WTC11 (cell line): ENCODE data around the gene AKAP13. TPM values are rescaled to one million over a fixed set of nuclear protein-coding genes. Genes with fewer than 3 reads are reported as not detected.

Source experiments
- ATAC-seq: fragments of 200-7000 bp; cut with Tn5 transposase; 2 replicates; pipeline ENCODE4 v1.10.0; 2021; ENCODE audit warnings: mild to moderate bottlenecking, moderate library complexity
- CTCF ChIA-PET: fragments of 300-600 bp; sonication (Branson Sonifier 250); formaldehyde crosslinking; loops from one replicate; lab custom pipeline; 2021; ENCODE audit warnings: antibody characterized with exemption; lab: Charles Lee
- POLR2A ChIA-PET: fragments of 350-600 bp; sonication (Branson Sonifier 250); formaldehyde crosslinking; loops from one replicate; lab custom pipeline; 2021; ENCODE audit warnings: antibody characterized with exemption; lab: Charles Lee
- DNase-seq: peaks from one replicate; pipeline ENCODE4 v3.0.0; 2021; ENCODE audit warnings: low spot score
- H3K27ac Mint-ChIP-seq: 2 replicates; pipeline ENCODE4 v1.8.0; 2021; ENCODE audit warnings: mixed read lengths
- H3K27me3 Mint-ChIP-seq: 2 replicates; pipeline ENCODE4 v1.8.0; 2021; ENCODE audit warnings: low read depth, mild to moderate bottlenecking, moderate library complexity, mixed read lengths
- H3K36me3 Mint-ChIP-seq: 2 replicates; pipeline ENCODE4 v1.8.0; 2021; ENCODE audit warnings: mixed read lengths
- H3K4me1 Mint-ChIP-seq: 2 replicates; pipeline ENCODE4 v1.8.0; 2022; ENCODE audit warnings: mixed read lengths
- H3K4me3 Mint-ChIP-seq: 2 replicates; pipeline ENCODE4 v1.8.0; 2021; ENCODE audit warnings: mild to moderate bottlenecking, moderate library complexity, mixed read lengths
- H3K9me3 Mint-ChIP-seq: 2 replicates; pipeline ENCODE4 v1.8.0; 2021; ENCODE audit warnings: mixed read lengths
- CREM ChIP-seq: sonication (generic); formaldehyde crosslinking; IDR thresholded peaks from 2 replicates; pipeline ENCODE4 v1.8.1; 2022; ENCODE audit warnings: mild to moderate bottlenecking, missing genetic modification reagents, moderate library complexity
- ESRRA ChIP-seq: sonication (generic); formaldehyde crosslinking; IDR thresholded peaks from 2 replicates; pipeline ENCODE4 v1.8.1; 2022; ENCODE audit warnings: mild to moderate bottlenecking, missing genetic modification reagents, borderline replicate concordance
- OVOL2 ChIP-seq: fragments of 250-450 bp; sonication (Bioruptor Pico); IDR thresholded peaks from 2 replicates; pipeline ENCODE4 v1.9.0; 2021; ENCODE audit warnings: mild to moderate bottlenecking, borderline replicate concordance
- USF2 ChIP-seq: sonication (generic); formaldehyde crosslinking; IDR thresholded peaks from 2 replicates; pipeline ENCODE4 v1.8.1; 2023; ENCODE audit warnings: mild to moderate bottlenecking, missing genetic modification reagents, moderate library complexity
- ZNF396 ChIP-seq: fragments of 250-450 bp; sonication (Bioruptor Pico); IDR thresholded peaks from 2 replicates; pipeline ENCODE4 v1.8.0; 2021; ENCODE audit warnings: mild to moderate bottlenecking, moderate library complexity, borderline replicate concordance
- total RNA-seq: library from RNA; stranded (reverse); gene quantifications from 3 replicates; pipeline ENCODE4 v1.2.3, GENCODE V29; 2021
- TF ChIP-seq, protein P1 (sequence below): fragments of 250-450 bp; sonication (Bioruptor Pico); IDR thresholded peaks from 2 replicates; pipeline ENCODE4 v1.9.0; 2021; ENCODE audit warnings: mild to moderate bottlenecking, borderline replicate concordance
- TF ChIP-seq, protein P2 (sequence below): fragments of 250-450 bp; sonication (Bioruptor Pico); conservative IDR thresholded peaks from 2 replicates; pipeline ENCODE4 v1.9.0; 2021; ENCODE audit warnings: mild to moderate bottlenecking
- TF ChIP-seq, protein P3 (sequence below): sonication (generic); formaldehyde crosslinking; IDR thresholded peaks from 2 replicates; pipeline ENCODE4 v1.8.1; 2022; ENCODE audit warnings: low read depth, missing genetic modification reagents, borderline replicate concordance
- TF ChIP-seq, protein P4 (sequence below): fragments of 250-450 bp; sonication (Bioruptor Pico); IDR thresholded peaks from 2 replicates; pipeline ENCODE4 v2.1.2; 2022; ENCODE audit warnings: mild to moderate bottlenecking, moderate library complexity

The AKAP13 gene
- total RNA-seq, 1 experiment from 2014 or later: 50.3 TPM

DNA sequence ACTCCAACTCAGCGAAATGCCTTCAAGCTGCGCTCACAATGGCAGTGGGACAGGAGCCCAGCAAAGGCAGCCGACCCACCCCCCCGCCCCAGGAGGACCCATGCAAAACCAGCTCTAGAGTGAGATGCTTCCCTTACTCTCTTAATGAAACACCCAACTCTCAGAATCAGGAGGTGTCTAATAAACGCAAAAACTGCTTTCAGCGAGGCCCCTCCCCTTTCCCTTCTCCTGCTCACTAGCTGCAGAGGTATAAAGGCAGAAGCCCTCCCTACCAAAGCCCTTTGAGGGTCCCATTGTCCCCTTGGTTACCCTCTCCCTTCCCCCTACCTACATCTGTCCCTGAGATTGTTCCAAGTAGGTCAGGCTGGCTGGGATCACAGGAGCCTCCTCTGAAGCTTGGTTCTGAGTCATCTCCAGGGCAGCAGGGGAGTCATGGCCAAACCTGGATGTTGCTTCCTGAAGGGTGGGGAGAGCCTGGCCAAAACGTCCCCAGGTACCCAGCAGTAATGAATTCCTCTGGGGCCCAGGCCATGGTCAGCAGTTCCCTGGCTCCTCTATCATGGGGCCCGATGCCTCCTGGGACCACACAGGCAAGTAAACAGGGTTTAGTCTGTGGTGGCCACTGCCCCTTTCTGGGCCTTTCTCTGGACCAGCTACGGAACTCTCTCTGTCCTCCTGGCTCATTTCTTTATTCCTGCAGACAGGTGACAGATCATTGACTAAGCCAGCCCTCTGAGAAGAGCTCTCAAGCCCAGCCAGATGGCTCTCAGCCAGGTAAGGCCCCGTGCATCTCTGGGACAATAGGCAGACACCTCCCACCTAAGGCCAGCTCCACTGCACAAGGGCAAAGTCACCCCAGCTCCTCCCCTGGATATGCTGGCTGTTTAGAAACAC, 405.7 kb downstream of the AKAP13 start:
- POLR2A ChIA-PET: no interaction called here

More for the DNA sequence above, 405.7 kb downstream of the AKAP13 start:
- no peaks in the 10 kb centered on the region for H3K9me3 Mint-ChIP-seq
- peaks cover 62% of the 10 kb centered on the region for H3K4me1 Mint-ChIP-seq
- peaks cover 4% of the 10 kb centered on the region; the same call in 1 of the 2 replicates for H3K36me3 Mint-ChIP-seq
- TF ChIP-seq ZNF396 (CRISPR knock-in tag) (no peak), ESRRA (CRISPR knock-in tag) (no peak), USF2 (no peak), OVOL2 (CRISPR knock-in tag) (no peak), CREM (CRISPR knock-in tag) (no peak)
- TF ChIP-seq, protein P1, sequence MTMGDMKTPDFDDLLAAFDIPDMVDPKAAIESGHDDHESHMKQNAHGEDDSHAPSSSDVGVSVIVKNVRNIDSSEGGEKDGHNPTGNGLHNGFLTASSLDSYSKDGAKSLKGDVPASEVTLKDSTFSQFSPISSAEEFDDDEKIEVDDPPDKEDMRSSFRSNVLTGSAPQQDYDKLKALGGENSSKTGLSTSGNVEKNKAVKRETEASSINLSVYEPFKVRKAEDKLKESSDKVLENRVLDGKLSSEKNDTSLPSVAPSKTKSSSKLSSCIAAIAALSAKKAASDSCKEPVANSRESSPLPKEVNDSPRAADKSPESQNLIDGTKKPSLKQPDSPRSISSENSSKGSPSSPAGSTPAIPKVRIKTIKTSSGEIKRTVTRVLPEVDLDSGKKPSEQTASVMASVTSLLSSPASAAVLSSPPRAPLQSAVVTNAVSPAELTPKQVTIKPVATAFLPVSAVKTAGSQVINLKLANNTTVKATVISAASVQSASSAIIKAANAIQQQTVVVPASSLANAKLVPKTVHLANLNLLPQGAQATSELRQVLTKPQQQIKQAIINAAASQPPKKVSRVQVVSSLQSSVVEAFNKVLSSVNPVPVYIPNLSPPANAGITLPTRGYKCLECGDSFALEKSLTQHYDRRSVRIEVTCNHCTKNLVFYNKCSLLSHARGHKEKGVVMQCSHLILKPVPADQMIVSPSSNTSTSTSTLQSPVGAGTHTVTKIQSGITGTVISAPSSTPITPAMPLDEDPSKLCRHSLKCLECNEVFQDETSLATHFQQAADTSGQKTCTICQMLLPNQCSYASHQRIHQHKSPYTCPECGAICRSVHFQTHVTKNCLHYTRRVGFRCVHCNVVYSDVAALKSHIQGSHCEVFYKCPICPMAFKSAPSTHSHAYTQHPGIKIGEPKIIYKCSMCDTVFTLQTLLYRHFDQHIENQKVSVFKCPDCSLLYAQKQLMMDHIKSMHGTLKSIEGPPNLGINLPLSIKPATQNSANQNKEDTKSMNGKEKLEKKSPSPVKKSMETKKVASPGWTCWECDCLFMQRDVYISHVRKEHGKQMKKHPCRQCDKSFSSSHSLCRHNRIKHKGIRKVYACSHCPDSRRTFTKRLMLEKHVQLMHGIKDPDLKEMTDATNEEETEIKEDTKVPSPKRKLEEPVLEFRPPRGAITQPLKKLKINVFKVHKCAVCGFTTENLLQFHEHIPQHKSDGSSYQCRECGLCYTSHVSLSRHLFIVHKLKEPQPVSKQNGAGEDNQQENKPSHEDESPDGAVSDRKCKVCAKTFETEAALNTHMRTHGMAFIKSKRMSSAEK: no peak
- TF ChIP-seq, protein P2, sequence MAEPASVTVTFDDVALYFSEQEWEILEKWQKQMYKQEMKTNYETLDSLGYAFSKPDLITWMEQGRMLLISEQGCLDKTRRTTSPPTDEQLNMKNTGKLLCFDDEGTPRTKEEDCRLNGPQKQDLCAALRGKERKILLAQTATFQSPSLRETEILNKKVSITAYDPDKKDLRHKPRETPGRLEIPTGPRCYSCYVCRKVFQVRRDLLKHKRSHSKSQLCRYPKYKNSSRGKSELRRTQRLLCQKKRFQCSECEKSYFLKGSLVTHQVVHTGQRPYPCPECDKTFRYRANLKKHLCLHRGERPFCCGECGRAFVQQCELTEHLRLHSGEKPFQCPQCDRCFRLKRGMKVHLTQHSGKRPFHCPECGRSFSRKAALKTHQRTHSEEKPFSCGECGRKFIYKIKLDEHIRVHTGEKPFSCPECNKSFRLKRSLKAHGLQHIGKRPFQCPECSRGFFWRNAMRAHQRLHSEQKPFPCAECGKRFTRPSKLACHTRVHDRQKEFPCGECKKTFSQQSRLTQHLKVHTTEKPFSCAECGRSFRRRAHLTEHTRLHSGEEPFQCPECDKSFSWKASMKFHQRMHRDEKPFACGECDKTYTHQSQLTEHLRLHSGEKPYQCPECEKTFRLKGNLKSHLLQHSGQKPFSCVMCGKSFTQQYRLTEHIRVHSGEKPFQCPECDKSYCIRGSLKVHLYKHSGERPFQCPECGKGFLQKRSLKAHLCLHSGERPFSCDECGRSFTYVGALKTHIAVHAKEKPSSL: no peak
- TF ChIP-seq, protein P3, sequence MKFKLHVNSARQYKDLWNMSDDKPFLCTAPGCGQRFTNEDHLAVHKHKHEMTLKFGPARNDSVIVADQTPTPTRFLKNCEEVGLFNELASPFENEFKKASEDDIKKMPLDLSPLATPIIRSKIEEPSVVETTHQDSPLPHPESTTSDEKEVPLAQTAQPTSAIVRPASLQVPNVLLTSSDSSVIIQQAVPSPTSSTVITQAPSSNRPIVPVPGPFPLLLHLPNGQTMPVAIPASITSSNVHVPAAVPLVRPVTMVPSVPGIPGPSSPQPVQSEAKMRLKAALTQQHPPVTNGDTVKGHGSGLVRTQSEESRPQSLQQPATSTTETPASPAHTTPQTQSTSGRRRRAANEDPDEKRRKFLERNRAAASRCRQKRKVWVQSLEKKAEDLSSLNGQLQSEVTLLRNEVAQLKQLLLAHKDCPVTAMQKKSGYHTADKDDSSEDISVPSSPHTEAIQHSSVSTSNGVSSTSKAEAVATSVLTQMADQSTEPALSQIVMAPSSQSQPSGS (CRISPR knock-in tag): no peak
- TF ChIP-seq, protein P4, sequence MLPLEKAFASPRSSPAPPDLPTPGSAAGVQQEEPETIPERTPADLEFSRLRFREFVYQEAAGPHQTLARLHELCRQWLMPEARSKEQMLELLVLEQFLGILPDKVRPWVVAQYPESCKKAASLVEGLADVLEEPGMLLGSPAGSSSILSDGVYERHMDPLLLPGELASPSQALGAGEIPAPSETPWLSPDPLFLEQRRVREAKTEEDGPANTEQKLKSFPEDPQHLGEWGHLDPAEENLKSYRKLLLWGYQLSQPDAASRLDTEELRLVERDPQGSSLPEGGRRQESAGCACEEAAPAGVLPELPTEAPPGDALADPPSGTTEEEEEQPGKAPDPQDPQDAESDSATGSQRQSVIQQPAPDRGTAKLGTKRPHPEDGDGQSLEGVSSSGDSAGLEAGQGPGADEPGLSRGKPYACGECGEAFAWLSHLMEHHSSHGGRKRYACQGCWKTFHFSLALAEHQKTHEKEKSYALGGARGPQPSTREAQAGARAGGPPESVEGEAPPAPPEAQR: no peak
- no peak overlapping the region for H3K4me3 Mint-ChIP-seq
- DNase-seq (no peak), ATAC-seq (peak; percentile 53)
- no peaks in the 10 kb centered on the region for H3K27me3 Mint-ChIP-seq
- peak overlapping the region; percentile 21 for H3K27ac Mint-ChIP-seq
- CTCF ChIA-PET: interaction anchor here (0.6 to 1.3 kb wide), 4 partner anchors 14 to 34 kb away, joined by 3 to 4 read pairs (median 4); no protein-coding TSS in a partner anchor
